Stimulated activated CD4-positive, alpha-beta T cell treated with anti-CD3 and anti-CD28 coated beads, Interleukin-2, amount 100 ng/mL, for 4 hours (primary cell): Measurements from ENCODE around the gene GIGYF1.
"Not testable (repeated sequence)": the region's sequence is repeated elsewhere in the genome, so short reads cannot be mapped to it uniquely, and the experiment has no call there.

Experiments
- DNase-seq: peaks from one replicate; pipeline ENCODE4 v3.0.0-alpha.2; 2020; ENCODE audit warnings: low read depth

Gene GIGYF1

DNA sequence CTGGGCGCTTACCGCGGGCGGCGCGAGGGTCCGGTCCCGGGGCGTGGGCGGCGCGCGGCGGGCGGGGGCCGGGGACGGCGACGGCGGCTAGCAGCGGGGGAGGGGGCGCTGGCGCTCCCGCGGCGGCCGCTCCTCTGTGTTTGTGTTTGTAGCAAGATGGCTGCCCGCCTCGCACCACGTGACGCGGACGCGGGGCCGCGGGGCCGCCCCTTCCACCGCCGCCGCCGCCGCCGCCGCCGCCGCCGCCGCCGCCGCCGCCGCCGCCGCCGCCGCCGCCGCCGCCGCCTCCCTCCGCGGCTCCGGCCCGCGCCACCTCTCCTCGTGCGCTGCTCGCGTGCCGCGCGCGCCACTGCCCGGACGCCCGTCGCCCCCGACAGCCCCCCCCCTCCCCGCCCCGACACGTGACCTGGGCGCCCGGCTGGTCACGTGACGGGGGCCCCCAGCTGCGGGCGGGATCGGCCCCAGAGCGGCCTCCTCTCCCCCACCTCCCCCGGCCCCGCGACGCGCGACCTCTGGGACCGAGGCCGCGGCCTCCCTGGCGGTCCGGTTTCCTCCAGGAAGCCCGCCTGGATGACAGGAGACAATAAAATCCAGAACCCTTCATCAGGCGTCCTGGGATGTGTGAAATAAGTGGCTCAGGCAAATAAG is at the start of gene GIGYF1:
TSS of gene GIGYF1 (minus strand) at position 153 of the 648 bp plus-strand sequence. CDS start 6,012 bp downstream, outside the sequence.
- peak; percentile 59 for DNase-seq

DNA sequence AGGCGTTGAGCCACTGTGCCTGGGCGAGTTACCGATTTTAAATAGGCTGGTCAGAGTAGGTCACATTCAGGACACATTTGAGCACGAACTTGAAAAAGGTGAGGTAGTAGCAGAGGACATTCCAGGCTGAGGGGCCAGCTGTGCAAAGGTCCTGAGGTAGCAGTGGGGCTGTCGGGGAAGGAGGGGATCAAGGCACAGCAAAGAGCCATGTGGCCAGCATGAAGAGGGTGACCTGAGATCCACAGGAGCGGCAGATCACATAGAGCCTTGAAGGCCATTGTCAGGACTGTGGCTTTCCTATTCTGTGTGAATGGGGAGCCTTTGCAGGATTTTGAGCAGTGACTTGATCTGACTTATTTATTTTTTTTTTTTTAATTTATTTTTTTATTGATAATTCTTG is 45.9 kb upstream of the GIGYF1 start:
- no peak for DNase-seq

- DNase-seq = no peak
Measured at GRCh38 chr7:100736671-100737070, 42.6 kb upstream of the GIGYF1 start.

- no peak for DNase-seq
Measured at GRCh38 chr7:100735730-100736129, 41.7 kb upstream of the GIGYF1 start.

GRCh38 chr7:100731937-100732636 is 38.0 kb upstream of the GIGYF1 start:
- no peak for DNase-seq

- no peak for DNase-seq
Measured at GRCh38 chr7:100730136-100730800, 36.2 kb upstream of the GIGYF1 start.

DNA sequence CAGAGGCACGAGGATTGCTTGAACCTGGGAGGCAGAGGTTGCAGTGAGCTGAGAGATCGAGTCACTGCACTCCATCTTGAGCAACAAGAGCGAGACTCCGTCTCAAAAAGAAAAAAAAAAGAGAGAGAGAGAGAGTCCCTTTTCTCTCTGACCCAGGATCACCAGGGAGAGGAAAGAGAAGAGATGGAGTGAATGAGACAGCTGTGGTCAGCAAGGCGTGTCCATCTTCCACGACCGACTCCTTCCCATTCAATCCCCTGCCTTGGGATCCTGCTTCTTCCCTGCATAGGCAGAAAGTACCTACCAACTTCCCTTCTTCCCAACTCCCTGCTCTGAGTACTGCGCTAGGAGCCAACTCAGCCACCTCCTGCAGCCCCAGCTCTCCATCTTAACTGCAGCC is 34.1 kb upstream of the GIGYF1 start:
- no peak for DNase-seq

- DNase-seq = no peak
Measured at GRCh38 chr7:100726996-100727761, 33.1 kb upstream of the GIGYF1 start.

GRCh38 chr7:100724364-100724763 is 30.3 kb upstream of the GIGYF1 start:
- DNase-seq = not testable (repeated sequence)

- no peak for DNase-seq
Measured at GRCh38 chr7:100723732-100724275, 29.8 kb upstream of the GIGYF1 start.

DNA sequence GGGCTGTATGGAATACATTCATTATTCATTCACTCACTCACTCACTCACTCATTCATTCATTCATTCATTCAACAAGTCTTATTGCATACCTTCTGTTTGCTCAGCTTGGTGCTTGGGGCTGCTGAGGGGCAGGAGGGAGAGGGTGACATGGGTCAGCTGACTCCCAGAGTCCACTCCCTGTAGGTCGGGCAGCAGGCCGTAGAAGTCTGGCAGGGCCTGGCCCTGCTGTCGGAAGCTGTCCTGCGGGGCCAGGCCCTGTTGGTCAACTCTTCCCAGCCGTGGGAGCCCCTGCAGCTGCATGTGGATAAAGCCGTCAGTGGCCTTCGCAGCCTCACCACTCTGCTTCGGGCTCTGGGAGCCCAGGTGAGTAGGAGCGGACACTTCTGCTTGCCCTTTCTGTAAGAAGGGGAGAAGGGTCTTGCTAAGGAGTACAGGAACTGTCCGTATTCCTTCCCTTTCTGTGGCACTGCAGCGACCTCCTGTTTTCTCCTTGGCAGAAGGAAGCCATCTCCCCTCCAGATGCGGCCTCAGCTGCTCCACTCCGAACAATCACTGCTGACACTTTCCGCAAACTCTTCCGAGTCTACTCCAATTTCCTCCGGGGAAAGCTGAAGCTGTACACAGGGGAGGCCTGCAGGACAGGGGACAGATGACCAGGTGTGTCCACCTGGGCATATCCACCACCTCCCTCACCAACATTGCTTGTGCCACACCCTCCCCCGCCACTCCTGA is 28.6 kb upstream of the GIGYF1 start:
- DNase-seq = no peak

- no peak for DNase-seq
Measured at GRCh38 chr7:100721505-100721812, 27.4 kb upstream of the GIGYF1 start.

- DNase-seq = no peak
Measured at GRCh38 chr7:100720671-100721504, 26.8 kb upstream of the GIGYF1 start.

DNA sequence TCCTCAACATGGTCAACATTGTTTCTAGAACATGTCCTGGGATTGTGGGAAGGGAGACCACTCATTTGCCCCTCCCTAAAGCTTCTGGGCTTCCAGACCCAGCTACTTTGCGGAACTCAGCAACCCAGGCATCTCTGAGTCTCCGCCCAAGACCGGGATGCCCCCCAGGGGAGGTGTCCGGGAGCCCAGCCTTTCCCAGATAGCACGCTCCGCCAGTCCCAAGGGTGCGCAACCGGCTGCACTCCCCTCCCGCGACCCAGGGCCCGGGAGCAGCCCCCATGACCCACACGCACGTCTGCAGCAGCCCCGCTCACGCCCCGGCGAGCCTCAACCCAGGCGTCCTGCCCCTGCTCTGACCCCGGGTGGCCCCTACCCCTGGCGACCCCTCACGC is 26.2 kb upstream of the GIGYF1 start, which contains the start of gene EPO:
TSS of gene EPO (plus strand) at position 190 of the 392 bp plus-strand sequence. CDS start 513 bp downstream, outside the sequence.
- no peak for DNase-seq

DNA sequence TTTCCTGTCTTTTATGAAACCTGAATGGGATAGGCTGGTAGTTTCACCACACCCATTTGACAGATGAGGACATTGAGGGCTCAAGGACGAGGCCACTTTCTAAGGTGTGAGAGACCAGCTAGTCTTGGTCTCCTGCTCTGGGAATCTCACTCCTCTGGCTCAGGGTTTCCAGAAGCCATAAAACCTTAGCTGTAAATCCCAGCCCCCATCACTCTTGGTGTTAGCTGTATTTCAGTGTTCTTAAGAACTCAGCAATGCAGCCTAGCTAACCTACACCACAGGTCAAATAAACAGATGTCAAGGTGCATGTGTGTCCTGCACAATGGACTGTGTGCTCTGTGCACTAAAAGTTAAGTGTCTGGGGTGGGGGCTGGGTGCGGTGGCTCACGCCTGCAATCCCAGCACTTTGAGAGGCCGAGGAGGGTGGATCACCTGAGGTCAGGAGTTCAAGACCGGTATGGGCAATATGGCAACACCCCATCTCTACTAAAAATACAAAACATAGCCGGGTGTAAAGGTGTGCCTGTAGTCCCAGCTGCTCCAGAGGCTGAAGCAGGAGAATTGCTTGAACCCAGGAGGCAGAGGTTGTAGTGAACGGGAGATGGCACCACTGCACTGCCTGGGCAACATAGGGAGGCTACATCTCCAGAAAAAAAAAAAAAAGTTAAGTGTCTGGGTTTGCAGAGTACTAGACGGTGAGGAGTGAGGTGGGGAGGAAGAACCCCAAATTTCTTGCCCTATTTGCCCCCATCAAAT is 25.7 kb upstream of the GIGYF1 start:
- no peak for DNase-seq

DNA sequence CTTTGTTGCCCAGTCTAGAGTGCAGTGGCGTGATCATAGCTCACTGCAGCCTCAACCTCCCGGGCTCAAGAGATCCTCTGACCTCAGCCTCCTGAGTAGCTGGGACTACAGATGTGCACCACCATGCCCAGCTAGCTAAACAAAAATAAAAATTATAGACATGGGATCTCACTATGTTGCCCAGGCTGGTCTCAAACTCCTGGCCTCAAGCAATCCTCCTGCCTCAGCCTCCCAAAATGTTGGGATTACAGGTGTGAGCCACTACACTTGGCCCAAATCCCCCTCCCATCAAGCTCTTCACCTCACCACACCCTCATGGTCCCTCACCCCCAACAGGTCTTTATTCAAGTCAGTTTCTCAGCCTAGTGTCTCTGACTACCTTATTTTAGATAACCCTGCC is 23.0 kb upstream of the GIGYF1 start:
- DNase-seq = not testable (repeated sequence)

GRCh38 chr7:100714725-100715124 is 20.7 kb upstream of the GIGYF1 start:
- no peak for DNase-seq

DNA sequence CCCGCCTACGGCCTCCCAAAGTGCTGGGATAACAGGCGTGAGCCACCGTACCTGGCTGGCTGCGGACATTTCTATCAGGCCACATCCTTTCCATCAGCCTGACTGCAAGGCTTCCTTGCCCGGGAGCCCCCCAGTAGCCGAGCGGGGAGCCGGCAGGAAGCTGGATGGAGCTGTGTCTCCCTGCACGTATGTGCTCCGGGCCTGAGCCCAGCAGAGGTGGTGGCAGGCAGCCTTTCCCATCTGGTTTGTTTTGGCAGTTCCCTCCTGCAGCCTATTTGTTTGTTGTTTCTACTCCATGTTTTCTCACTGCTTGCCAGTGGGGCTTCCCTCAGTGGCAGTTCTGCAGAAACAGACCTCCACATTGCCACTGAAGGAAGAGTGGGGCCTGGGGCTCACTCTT is 17.3 kb upstream of the GIGYF1 start:
- no peak for DNase-seq

DNA sequence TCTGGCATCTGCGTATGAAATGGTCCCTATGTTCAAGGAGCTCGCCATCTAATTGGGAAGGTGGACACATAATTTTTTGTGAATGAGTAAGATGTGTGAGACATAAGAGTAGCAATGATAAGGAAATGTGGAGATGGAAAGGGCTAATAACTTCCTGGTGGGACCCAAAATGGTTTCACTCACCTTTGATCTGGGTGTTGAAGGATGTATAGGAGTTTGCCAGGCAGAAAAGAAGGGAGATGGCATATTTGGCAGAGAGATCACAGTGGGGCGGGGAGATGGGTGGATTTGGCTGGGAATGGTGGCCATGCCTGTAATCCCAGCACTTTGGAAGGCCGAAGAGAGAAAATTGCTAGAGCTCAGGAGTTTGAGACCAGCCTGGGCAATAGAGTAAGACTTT is 16.4 kb upstream of the GIGYF1 start:
- DNase-seq = no peak

DNA sequence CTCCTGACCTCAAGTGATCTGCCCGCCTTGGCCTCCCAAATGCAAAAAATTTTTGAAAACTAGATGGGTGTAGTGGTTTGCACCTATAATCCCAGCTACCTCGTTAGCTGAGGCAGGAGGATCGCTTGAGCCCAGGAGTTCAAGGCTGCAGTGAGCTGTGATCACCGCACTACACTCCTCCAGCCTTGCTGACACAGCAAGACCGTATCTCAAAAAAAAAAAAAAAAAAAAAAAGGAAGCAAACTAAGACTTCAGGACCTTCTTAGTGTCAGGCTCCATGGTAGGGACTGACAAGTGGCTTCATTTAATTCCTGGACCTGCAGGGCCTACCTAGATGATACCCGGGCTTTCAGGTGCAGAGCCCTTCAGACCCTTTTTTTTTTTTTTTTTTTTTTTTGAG is 14.3 kb upstream of the GIGYF1 start:
- no peak for DNase-seq
